ENCODE data around the gene MLLT6. TPM values are rescaled to one million over a fixed set of nuclear protein-coding genes. Genes with fewer than 3 reads are reported as not detected.

MLLT6 gene
- total and polyA plus RNA-seq, 2 of the 4 experiments (the other 2 are of a cell fraction), result 7.2 to 21.2 TPM

DNA sequence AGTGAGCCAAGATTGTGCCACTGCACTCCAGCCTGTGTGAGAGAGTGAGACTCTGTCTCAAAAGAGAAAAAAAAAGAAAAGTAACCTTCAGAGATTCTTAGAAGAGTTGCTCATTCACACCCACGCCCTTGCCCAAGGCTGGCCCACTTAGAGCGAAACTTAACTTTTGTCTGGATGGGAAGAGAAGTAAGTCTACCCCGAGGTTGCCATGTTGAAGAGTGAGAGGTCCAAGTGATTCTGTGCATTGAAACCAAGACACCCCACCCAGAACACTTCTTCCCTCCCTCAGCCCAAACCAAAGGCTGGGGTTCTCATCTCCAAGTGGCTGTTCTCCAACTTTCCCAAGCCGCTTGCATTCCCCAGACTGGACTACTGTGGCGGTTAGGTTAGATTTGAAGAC, 22.7 kb downstream of the MLLT6 start:
- Histone ChIP-seq H4K8ac (ENCODE audit: low read depth in 2 of 2, low read length in 2 of 2) (no peak overlapping the region), H3K9me1 (ENCODE audit: insufficient read depth, low read length) (0 out of 2 replicates have a peak, but pooled peaks cover 11% of the 10 kb centered on the region), H2BK120ac (ENCODE audit: low read depth, low read length) (no peak overlapping the region), H3K27ac (ENCODE audit: insufficient read depth, low read length) (no peak overlapping the region), H3K4me1 (ENCODE audit: control insufficient read depth, insufficient read depth, low read length) (peaks cover 12% of the 10 kb centered on the region), H2BK20ac (ENCODE audit: low read depth, low read length) (no peak overlapping the region), H3K56ac (ENCODE audit: extremely low read depth, insufficient read depth, low read length) (no peak overlapping the region), H2AFZ (replicated peaks; ENCODE audit: low read length, poor library complexity) (no peak overlapping the region), H3K36me3 (ENCODE audit: control insufficient read depth, insufficient read depth, low read length) (peaks cover 20% of the 10 kb centered on the region), H3K4me3 (ENCODE audit: insufficient read depth, low read depth, low read length) (no peak overlapping the region), H3K9me3 (ENCODE audit: control insufficient read depth, insufficient read depth, low read length) (no peaks in the 10 kb centered on the region), H2AK5ac (ENCODE audit: low read depth, low read length) (no peak overlapping the region), H2BK5ac (ENCODE audit: low read depth, low read length, poor library complexity, severe bottlenecking) (no peak overlapping the region), H3K27me3 (ENCODE audit: control insufficient read depth, insufficient read depth, low read length) (no peaks in the 10 kb centered on the region), H3K4ac (ENCODE audit: low read depth, low read length) (no peak overlapping the region), H3K23ac (ENCODE audit: low read depth, low read length) (no peak overlapping the region), H3K14ac (replicated peaks; ENCODE audit: low read depth, low read length) (no peak overlapping the region), H4K5ac (ENCODE audit: low read depth, low read length) (no peak overlapping the region), H3K4me2 (ENCODE audit: low read depth, low read length) (no peak overlapping the region), H4K91ac (ENCODE audit: insufficient read depth, low read depth, low read length) (no peak overlapping the region), H2BK15ac (ENCODE audit: low read depth, low read length) (no peak overlapping the region), H3K79me1 (ENCODE audit: low read depth in 1 of 2, low read length in 2 of 2) (peaks cover 11 to 33% of the 10 kb centered on the region in 2 experiments; a peak in 3 of 4 replicates), H2AK9ac (replicated peaks; ENCODE audit: low read depth, low read length, poor library complexity) (no peak overlapping the region), H4K20me1 (ENCODE audit: insufficient read depth, low read length) (peaks cover 13% of the 10 kb centered on the region), H3K18ac (ENCODE audit: low read depth, low read length) (no peak overlapping the region), H3K9ac (ENCODE audit: low read depth, low read length) (no peak overlapping the region)
- ATAC-seq (ENCODE audit: low read depth) (no peak), DNase-seq (no peak)
- no TSS peak for BruUV-seq (replicated peaks)
- POLR2A ChIA-PET (ENCODE audit: unreplicated experiment), result no interaction called here
- no CpG with 5 or more reads among the region's 5 CpGs for WGBS, 2 experiments (ENCODE audit: extremely low coverage in 2 of 2, insufficient read length in 1 of 2)
- dilution Hi-C loops (cut with HindIII; ENCODE audit: low sequenced_read_pairs, unreplicated experiment) (no loop called here), intact Hi-C loops (cut with micrococcal nuclease) (no loop called here), in situ Hi-C loops (cut with MboI; ENCODE audit: low sequenced_read_pairs) (no loop called here)
- TF ChIP-seq NFE2L2 (IDR thresholded peaks at IDR 0.05; ENCODE audit: low read depth, low read length), result no peak
- TF ChIP-seq CHD1 (IDR thresholded peaks at IDR 0.05; ENCODE audit: low read depth, low read length), result no peak
- no peak for TF ChIP-seq MAFK (IDR thresholded peaks at IDR 0.05; ENCODE audit: low read depth, low read length)
- TF ChIP-seq, protein P1, sequence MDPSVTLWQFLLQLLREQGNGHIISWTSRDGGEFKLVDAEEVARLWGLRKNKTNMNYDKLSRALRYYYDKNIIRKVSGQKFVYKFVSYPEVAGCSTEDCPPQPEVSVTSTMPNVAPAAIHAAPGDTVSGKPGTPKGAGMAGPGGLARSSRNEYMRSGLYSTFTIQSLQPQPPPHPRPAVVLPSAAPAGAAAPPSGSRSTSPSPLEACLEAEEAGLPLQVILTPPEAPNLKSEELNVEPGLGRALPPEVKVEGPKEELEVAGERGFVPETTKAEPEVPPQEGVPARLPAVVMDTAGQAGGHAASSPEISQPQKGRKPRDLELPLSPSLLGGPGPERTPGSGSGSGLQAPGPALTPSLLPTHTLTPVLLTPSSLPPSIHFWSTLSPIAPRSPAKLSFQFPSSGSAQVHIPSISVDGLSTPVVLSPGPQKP (IDR thresholded peaks at IDR 0.05; ENCODE audit: borderline replicate concordance, low read depth, low read length), result no peak
- no peak for TF ChIP-seq BHLHE40 (IDR thresholded peaks at IDR 0.05; ENCODE audit: low read depth, low read length)
- no peak for TF ChIP-seq POLR2A (IDR thresholded peaks at IDR 0.05; ENCODE audit: low read depth, low read length)
- TF ChIP-seq RCOR1 (IDR thresholded peaks at IDR 0.05; ENCODE audit: insufficient replicate concordance, low read length), result no peak
- TF ChIP-seq SMC3 (IDR thresholded peaks at IDR 0.05; ENCODE audit: low read depth, low read length), result no peak
- no peak for TF ChIP-seq MXI1 (IDR thresholded peaks at IDR 0.05; ENCODE audit: borderline replicate concordance, low read depth, low read length)
- TF ChIP-seq, protein P2, sequence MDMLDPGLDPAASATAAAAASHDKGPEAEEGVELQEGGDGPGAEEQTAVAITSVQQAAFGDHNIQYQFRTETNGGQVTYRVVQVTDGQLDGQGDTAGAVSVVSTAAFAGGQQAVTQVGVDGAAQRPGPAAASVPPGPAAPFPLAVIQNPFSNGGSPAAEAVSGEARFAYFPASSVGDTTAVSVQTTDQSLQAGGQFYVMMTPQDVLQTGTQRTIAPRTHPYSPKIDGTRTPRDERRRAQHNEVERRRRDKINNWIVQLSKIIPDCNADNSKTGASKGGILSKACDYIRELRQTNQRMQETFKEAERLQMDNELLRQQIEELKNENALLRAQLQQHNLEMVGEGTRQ (IDR thresholded peaks at IDR 0.05; ENCODE audit: low read depth, low read length), result no peak
- TF ChIP-seq, protein P3, sequence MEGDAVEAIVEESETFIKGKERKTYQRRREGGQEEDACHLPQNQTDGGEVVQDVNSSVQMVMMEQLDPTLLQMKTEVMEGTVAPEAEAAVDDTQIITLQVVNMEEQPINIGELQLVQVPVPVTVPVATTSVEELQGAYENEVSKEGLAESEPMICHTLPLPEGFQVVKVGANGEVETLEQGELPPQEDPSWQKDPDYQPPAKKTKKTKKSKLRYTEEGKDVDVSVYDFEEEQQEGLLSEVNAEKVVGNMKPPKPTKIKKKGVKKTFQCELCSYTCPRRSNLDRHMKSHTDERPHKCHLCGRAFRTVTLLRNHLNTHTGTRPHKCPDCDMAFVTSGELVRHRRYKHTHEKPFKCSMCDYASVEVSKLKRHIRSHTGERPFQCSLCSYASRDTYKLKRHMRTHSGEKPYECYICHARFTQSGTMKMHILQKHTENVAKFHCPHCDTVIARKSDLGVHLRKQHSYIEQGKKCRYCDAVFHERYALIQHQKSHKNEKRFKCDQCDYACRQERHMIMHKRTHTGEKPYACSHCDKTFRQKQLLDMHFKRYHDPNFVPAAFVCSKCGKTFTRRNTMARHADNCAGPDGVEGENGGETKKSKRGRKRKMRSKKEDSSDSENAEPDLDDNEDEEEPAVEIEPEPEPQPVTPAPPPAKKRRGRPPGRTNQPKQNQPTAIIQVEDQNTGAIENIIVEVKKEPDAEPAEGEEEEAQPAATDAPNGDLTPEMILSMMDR (conservative IDR thresholded peaks at IDR 0.05; ENCODE audit: low read depth, low read length), result no peak
- no peak for TF ChIP-seq FOS (IDR thresholded peaks at IDR 0.05; ENCODE audit: low read depth, low read length)
- no peak for TF ChIP-seq MAZ (IDR thresholded peaks at IDR 0.05; ENCODE audit: borderline replicate concordance, low read depth, low read length)
- TF ChIP-seq CEBPB (IDR thresholded peaks at IDR 0.05; ENCODE audit: low read depth, low read length), result no peak
- TF ChIP-seq RAD21 (IDR thresholded peaks at IDR 0.05; ENCODE audit: low read length), result no peak
- CTCF ChIA-PET, result no interaction called here
